OCI-LY7 (cell line): Measurements from ENCODE around the gene NTMT1. TPM values are rescaled to one million over a fixed set of nuclear protein-coding genes. Genes with fewer than 3 reads are reported as not detected.

Experiments used
- BruUV-seq: library from RNA; stranded (reverse); fragments of 400-500 nt; replicated peaks from 2 replicates; lab custom pipeline; 2021; lab: Mats Ljungman, UMichigan
- CTCF ChIA-PET: fragments of 300-600 bp; sonication (Branson Sonifier 250); formaldehyde crosslinking; loops from one replicate; lab custom pipeline; 2022; ENCODE audit warnings: antibody characterized with exemption; ENCODE audit not compliant: unreplicated experiment; lab: Charles Lee
- POLR2A ChIA-PET: fragments of 300-600 bp; sonication (Branson Sonifier 250); formaldehyde crosslinking; loops from one replicate; lab custom pipeline; 2022; ENCODE audit warnings: antibody characterized with exemption; lab: Charles Lee
- DNase-seq: peaks from one replicate; pipeline ENCODE4 v3.0.0-alpha.2; 2015; ENCODE audit warnings: low spot score
- H2AFZ ChIP-seq: fragments of 200-600 bp; sonication (generic), shearing (Covaris generic); 2 replicates; pipeline ENCODE4 v1.6.1; 2014; ENCODE audit warnings: mild to moderate bottlenecking, antibody characterized with exemption, low read length, moderate library complexity
- H3K27ac ChIP-seq: fragments of 200-600 bp; sonication (generic); 2 replicates; pipeline ENCODE4 v1.5.1; 2014; ENCODE audit warnings: mixed run types, low read depth, mild to moderate bottlenecking, moderate library complexity, low read length, inconsistent platforms; ENCODE audit not compliant: poor library complexity, severe bottlenecking
- H3K36me3 ChIP-seq: fragments of 200-600 bp; sonication (generic); 2 replicates; pipeline ENCODE4 v1.6.1; 2014; ENCODE audit warnings: mild to moderate bottlenecking, antibody characterized with exemption, low read length, moderate library complexity, mixed read lengths; ENCODE audit not compliant: insufficient read depth
- H3K4me1 ChIP-seq: fragments of 200-600 bp; sonication (generic); 2 replicates; pipeline ENCODE4 v1.5.1; 2014; ENCODE audit warnings: mild to moderate bottlenecking, low read length; ENCODE audit not compliant: insufficient read depth, poor library complexity, severe bottlenecking
- H3K4me2 ChIP-seq: fragments of 200-600 bp; sonication (generic); 2 replicates; pipeline ENCODE4 v1.6.1; 2014; ENCODE audit warnings: mild to moderate bottlenecking, low read length
- H3K4me3 ChIP-seq: fragments of 200-600 bp; sonication (generic); 2 replicates; pipeline ENCODE4 v1.5.1; 2014; ENCODE audit warnings: mild to moderate bottlenecking, low read depth, low read length; ENCODE audit not compliant: poor library complexity, severe bottlenecking
- H3K79me2 ChIP-seq: fragments of 200-600 bp; sonication (generic); 2 replicates; pipeline ENCODE4 v1.6.1; 2016; ENCODE audit warnings: low read depth, mild to moderate bottlenecking, low read length, moderate library complexity, mixed read lengths; ENCODE audit not compliant: insufficient read depth
- H3K9me2 ChIP-seq: fragments of 200-600 bp; sonication (generic); 2 replicates; pipeline ENCODE4 v1.6.1; 2016; ENCODE audit warnings: mild to moderate bottlenecking, low read length, mixed read lengths; ENCODE audit not compliant: insufficient read depth
- H3K9me3 ChIP-seq: fragments of 200-600 bp; sonication (generic); 2 replicates; pipeline ENCODE4 v1.6.1; 2014; ENCODE audit warnings: mild to moderate bottlenecking, mixed run types, low read length, mixed read lengths
- H4K20me1 ChIP-seq: fragments of 200-600 bp; sonication (generic); 2 replicates; pipeline ENCODE4 v1.6.1; 2014; ENCODE audit warnings: mild to moderate bottlenecking, antibody characterized with exemption, low read length, moderate library complexity, mixed read lengths; ENCODE audit not compliant: insufficient read depth
- CTCF ChIP-seq: fragments of 200-600 bp; sonication (generic); conservative IDR thresholded peaks from 2 replicates; pipeline ENCODE4 v1.5.1; 2014; ENCODE audit warnings: mild to moderate bottlenecking, antibody characterized with exemption, low read length, moderate library complexity, mixed read lengths
- EZH2phosphoT487 ChIP-seq: fragments of 200-600 bp; sonication (generic); IDR thresholded peaks from 2 replicates; pipeline ENCODE4 v1.6.1; 2018; ENCODE audit warnings: low read depth, borderline replicate concordance, mild to moderate bottlenecking, mixed run types, antibody characterized with exemption, low read length, moderate library complexity, mixed read lengths
- intact Hi-C: fragments of 100-400 bp; cut with micrococcal nuclease; formaldehyde crosslinking; loops from one replicate; pipeline ENCODE4 v1.10.0; 2022; ENCODE audit not compliant: unreplicated experiment
- total RNA-seq, 2 experiments: library from RNA; depleted of rRNA in 1 of 2; stranded (reverse); fragments of >200 nt in 1 of 2; shearing (Covaris generic) in 1 of 2; gene quantifications; 2 replicates each; pipeline ENCODE4 v1.2.3, GENCODE V29; 2014 to 2022

Gene NTMT1
- total RNA-seq, 2 experiments from 2014 or later: 46.6 to 59.8 TPM

DNA sequence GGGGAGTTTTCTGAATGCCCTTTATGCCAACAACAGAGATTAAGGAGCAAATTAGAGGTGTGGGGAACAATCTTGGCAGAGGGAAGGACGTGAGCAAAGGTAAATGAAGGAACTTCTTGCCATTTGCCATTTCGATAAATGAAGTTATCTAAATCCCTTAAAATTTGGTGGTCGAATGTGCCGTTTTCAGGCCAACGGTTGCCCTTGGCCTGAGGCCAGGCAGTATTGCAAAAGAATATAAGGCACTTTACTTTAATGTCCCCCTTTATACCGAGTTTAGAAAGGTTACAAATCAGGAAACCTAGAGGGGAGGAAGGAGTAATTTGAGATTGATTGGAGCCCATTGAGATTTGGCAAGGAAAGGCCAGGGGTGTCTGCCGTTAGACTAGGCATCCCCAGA, 31.3 kb upstream of the NTMT1 start:
- Histone ChIP-seq H2AFZ (no peak overlapping the region), H3K4me3 (no peak overlapping the region), H3K9me2 (no peaks in the 10 kb centered on the region), H4K20me1 (no peaks in the 10 kb centered on the region), H3K9me3 (no peaks in the 10 kb centered on the region), H3K4me2 (no peak overlapping the region), H3K79me2 (no peaks in the 10 kb centered on the region), H3K4me1 (no peaks in the 10 kb centered on the region), H3K27ac (no peak overlapping the region), H3K36me3 (no peaks in the 10 kb centered on the region)
- TF ChIP-seq EZH2phosphoT487: no peak
- no peak for TF ChIP-seq CTCF
- no peak for DNase-seq
- ChIA-PET CTCF (no interaction called here), POLR2A (no interaction called here)
- intact Hi-C loops: no loop called here
- BruUV-seq: no TSS peak

- H2AFZ ChIP-seq: no peak overlapping the region
- no peak for DNase-seq
- intact Hi-C loops: no loop called here
- no TSS peak for BruUV-seq
- H3K36me3 ChIP-seq: no peaks in the 10 kb centered on the region
- ChIA-PET POLR2A (interaction anchor here (0.6 to 0.9 kb wide), 2 partner anchors 23 to 530 kb away, joined by 3 to 13 read pairs; no protein-coding TSS in a partner anchor), CTCF (no interaction called here)
- no peaks in the 10 kb centered on the region for H3K4me1 ChIP-seq
- no peak overlapping the region for H3K4me3 ChIP-seq
- H3K9me3 ChIP-seq: no peaks in the 10 kb centered on the region
- H3K27ac ChIP-seq: no peak overlapping the region
- no peak overlapping the region for H3K4me2 ChIP-seq
- TF ChIP-seq EZH2phosphoT487 (no peak), CTCF (no peak)
- no peaks in the 10 kb centered on the region for H4K20me1 ChIP-seq
- H3K9me2 ChIP-seq: no peaks in the 10 kb centered on the region
- no peaks in the 10 kb centered on the region for H3K79me2 ChIP-seq
These were observed 30.6 kb upstream of the NTMT1 start for GRCh38 chr9:129595311-129595741.

- no peak overlapping the region for H3K27ac ChIP-seq
- H3K36me3 ChIP-seq: no peaks in the 10 kb centered on the region
- intact Hi-C loops: no loop called here
- ChIA-PET CTCF (no interaction called here), POLR2A (interaction anchor here (0.6 to 0.9 kb wide), 3 partner anchors 24 to 529 kb away, joined by 3 to 13 read pairs (median 3); no protein-coding TSS in a partner anchor)
- H2AFZ ChIP-seq: no peak overlapping the region
- no peaks in the 10 kb centered on the region for H3K9me2 ChIP-seq
- H3K4me2 ChIP-seq: no peak overlapping the region
- TF ChIP-seq EZH2phosphoT487: no peak
- no peak for TF ChIP-seq CTCF
- no peaks in the 10 kb centered on the region for H3K9me3 ChIP-seq
- DNase-seq: no peak
- no TSS peak for BruUV-seq
- H3K79me2 ChIP-seq: no peaks in the 10 kb centered on the region
- no peak overlapping the region for H3K4me3 ChIP-seq
- H3K4me1 ChIP-seq: no peaks in the 10 kb centered on the region
- no peaks in the 10 kb centered on the region for H4K20me1 ChIP-seq
These were observed 29.9 kb upstream of the NTMT1 start for GRCh38 chr9:129595903-129596540.
